Right kidney (tissue), 9 donors: ENCODE measurements around the gene RCC2.
"Not testable (repeated sequence)": the region's sequence is repeated elsewhere in the genome, so short reads cannot be mapped to it uniquely, and the experiment has no call there.

Experiments used
- DNase-seq: peaks from one replicate; pipeline ENCODE4 v3.0.0-alpha.2; 2016
- long read RNA-seq, 8 donors: transcript quantifications; one replicate each; lab custom pipeline, GENCODE V29; 2026

RCC2 gene
- long read RNA-seq, donor 1, full-length matches to known transcripts, result 11 of 11 reads
- long read RNA-seq, donor 1, partial matches to known transcripts, result 0 of 11 reads
- long read RNA-seq, donor 1, other reads (novel, unspliced or antisense), result 0 of 11 reads
- long read RNA-seq, donor 2, full-length matches to known transcripts, result 10 of 10 reads
- long read RNA-seq, donor 2, partial matches to known transcripts, result 0 of 10 reads
- long read RNA-seq, donor 2, other reads (novel, unspliced or antisense), result 0 of 10 reads
- long read RNA-seq, donor 3, full-length matches to known transcripts, result 11 of 11 reads
- long read RNA-seq, donor 3, partial matches to known transcripts, result 0 of 11 reads
- long read RNA-seq, donor 3, other reads (novel, unspliced or antisense), result 0 of 11 reads
- long read RNA-seq, donor 4, full-length matches to known transcripts, result 21 of 21 reads
- long read RNA-seq, donor 4, partial matches to known transcripts, result 0 of 21 reads
- long read RNA-seq, donor 4, other reads (novel, unspliced or antisense), result 0 of 21 reads
- long read RNA-seq, donor 5, full-length matches to known transcripts, result 18 of 18 reads
- long read RNA-seq, donor 5, partial matches to known transcripts, result 0 of 18 reads
- long read RNA-seq, donor 5, other reads (novel, unspliced or antisense), result 0 of 18 reads
- long read RNA-seq, donor 6, full-length matches to known transcripts, result 15 of 15 reads
- long read RNA-seq, donor 6, partial matches to known transcripts, result 0 of 15 reads
- long read RNA-seq, donor 6, other reads (novel, unspliced or antisense), result 0 of 15 reads
- long read RNA-seq, donor 7, full-length matches to known transcripts, result 25 of 25 reads
- long read RNA-seq, donor 7, partial matches to known transcripts, result 0 of 25 reads
- long read RNA-seq, donor 7, other reads (novel, unspliced or antisense), result 0 of 25 reads
- long read RNA-seq, donor 8, full-length matches to known transcripts, result 18 of 18 reads
- long read RNA-seq, donor 8, partial matches to known transcripts, result 0 of 18 reads
- long read RNA-seq, donor 8, other reads (novel, unspliced or antisense), result 0 of 18 reads

- DNase-seq, result peak; percentile 71
These were observed at the start of gene RCC2 for GRCh38 chr1:17439250-17440073. RCC2 (minus strand) TSS chr1:17439677; CDS start chr1:17438514, 1,163 bp downstream.

DNA sequence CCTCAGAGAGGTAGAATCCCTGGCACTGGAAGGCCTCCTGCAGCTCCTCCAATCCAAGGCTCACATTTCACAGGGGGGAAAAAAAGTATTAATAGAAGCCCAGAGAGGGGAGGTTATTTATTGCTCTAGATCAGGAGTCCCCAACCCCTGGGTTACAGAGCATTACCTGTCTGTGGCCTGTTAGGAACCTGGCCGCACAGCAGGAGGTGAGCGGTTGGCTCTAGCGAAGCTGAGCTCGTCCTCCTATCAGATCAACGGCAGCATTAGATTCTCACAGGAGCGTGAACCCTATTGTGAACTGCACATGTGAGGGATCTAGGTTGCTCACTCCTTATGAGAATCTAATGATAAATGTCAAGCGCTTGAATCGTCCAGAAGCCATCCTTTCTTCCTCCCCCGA is 46.8 kb upstream of the RCC2 start:
- no peak for DNase-seq

DNA sequence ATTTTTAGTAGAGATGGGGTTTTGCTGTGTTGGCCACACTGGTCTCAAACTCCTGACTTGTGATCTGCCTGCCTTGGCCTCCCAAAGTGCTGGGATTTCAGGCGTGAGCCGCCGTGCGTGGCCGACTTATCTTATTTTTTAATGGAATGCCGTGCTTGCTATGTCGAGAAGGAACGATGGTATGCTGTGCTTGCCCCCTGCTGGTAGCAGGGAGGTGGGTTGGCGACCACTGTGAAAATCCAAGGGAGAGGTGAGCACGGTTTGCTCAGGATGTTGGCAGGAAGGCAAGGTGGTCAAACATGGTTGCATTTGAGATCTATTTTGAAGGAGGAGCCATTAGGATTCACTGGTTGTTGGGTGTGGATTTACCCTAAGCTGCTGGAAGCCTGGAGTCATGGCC is 45.8 kb upstream of the RCC2 start:
- no peak for DNase-seq

DNA sequence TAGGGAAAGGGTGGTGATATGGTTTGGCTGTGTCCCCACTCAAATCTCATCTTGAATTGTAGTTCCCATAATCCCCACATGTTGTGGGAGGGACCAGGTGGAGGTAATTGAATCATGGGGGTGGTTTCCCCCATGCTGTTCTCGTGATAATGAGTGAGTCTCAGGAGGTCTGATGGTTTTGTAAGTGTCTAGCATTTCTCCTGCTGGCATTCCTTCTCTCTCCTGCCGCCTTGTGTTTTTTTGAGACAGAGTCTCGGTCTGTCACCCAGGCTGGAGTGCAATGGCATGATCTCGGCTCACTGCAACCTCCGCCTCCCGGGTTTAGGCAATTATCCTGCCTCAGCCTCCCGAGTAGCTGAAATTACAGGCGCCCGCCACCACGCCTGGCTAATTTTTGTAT is 42.5 kb upstream of the RCC2 start:
- not testable (repeated sequence) for DNase-seq

DNA sequence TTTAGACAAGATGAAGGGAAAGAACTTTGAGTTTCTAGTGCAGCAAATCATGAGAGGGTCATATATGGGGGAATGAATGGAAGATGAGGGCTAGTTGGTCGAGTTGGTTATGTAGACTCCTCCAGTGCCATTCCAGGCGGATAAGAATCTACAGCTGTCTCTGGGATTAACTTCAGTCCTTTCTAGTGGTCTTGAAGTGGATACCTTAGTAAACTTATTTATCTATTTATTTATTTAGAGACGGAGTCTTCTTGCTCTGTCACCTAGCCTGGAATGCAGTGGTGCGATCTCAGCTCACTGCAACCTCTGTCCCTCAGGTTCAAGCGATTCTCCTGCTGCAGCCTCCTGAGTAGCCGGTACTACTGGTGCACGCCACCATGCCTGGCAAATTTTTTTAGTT is 41.4 kb upstream of the RCC2 start:
- no peak for DNase-seq

DNA sequence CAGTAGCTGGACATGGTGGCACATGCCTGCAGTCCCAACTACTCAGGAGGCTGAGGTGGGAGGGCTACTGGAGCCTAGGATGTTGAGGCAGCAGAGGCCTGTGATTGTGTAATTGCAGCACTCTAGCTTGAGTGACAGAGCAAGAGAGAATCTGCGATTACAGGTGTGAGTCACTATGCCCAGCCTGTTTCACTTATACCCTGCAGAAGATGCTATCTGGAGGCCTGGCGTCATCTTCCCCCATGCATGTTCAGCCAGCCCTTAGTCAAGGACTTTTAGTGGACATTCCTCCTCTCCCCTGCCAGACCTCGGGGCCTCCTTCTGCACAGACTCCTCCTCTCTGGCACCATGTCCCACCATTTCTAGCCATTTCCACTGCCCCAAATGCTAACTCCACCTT is 36.3 kb upstream of the RCC2 start:
- DNase-seq, result no peak

GRCh38 chr1:17474836-17475555 is 35.5 kb upstream of the RCC2 start:
- not testable (repeated sequence) for DNase-seq

DNA sequence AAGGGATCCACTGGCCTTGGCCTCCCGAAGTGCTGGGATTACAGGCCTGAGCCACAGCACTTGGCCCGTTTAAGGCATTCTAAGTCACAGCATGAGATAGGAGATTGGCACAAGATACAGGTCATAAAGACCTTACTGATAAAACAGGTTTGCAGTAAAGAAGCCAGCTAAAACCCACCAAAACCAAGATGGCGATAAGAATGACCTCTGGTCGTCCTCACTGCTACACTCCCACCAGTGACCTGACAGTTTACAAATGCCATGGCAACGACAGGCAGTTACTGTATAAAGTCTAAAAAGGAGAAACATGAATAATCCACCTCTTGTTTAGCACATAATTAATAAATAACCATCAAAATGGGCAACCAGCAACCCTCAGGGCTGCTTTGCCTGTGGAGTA is 33.3 kb upstream of the RCC2 start:
- no peak for DNase-seq

DNA sequence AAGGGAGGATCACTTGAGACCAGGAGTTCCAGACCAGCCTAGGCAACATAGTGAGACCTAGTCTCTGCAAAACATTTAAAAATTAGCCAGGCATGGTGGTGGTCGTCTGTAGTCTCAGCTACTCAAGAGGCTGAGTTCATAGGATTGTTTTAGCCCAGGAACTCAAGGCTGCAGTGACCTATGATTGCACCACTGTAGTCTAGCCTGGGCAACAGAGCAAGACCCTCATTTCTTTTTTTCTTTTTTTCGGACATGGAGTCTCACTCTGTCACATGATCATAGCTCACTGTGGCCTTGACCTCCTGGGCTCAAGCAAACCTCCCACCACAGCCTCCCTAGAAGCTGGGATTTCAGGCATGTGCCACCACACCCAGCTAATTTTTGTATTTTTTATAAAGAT is 31.9 kb upstream of the RCC2 start:
- DNase-seq, result no peak

DNA sequence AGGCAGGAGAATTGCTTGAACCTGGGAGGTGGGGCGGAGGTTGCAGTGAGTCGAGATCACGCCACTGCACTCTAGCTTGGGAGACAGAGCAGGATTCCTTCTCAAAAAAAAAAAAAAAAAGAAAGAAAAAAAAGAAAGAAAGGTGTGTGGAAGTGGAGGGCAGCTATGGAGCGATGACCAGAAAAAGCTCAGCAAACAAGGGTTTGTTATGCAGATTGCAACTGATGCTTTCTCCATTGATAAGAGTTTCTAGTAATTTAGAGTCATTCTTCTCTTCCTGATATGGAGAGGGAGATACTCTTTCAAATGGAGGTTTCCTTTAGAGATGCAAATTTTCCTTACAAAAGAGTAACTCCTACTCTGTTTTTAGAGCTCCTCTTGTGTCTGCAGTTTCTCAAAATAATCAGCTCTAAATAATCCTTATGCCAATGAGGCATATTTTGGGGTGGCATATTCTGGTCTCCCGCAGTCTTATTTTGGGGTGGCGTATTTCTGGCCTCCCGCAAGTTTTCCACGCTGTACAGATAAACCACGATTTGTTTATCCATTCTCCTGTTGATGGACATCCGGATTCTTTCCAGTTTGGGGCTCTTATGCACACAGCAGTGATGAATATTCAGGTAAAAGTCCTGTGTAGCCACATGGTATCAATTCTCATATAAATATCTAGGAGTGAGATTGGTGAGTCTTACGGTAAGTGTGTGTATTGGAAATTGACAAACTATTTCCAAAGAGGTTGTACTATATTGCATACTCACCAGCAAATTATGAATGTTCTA is 30.7 kb upstream of the RCC2 start:
- DNase-seq, result no peak

GRCh38 chr1:17468357-17469265 is 29.1 kb upstream of the RCC2 start:
- DNase-seq, result not testable (repeated sequence)

DNA sequence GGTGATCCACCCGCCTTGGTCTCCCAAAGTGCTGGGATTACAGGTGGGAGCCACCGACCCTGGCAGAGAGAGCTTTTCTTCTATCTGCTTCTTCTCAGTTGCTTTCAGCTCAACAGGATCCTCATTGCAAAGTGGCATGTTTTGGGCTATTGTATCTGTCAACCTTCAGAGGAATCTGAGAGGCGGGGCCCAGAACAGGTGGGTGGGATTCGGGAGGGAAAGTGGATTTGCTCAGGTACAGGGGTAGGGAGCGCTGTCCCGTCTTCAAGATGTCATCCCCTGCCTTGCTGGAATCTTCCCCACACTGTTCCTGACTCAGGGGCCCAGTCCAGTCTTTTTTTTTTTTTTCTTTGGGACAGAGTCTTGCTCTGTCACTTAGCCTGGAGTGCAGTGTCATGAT is 26.9 kb upstream of the RCC2 start:
- DNase-seq, result no peak

GRCh38 chr1:17465228-17465627 is 25.8 kb upstream of the RCC2 start:
- no peak for DNase-seq

DNA sequence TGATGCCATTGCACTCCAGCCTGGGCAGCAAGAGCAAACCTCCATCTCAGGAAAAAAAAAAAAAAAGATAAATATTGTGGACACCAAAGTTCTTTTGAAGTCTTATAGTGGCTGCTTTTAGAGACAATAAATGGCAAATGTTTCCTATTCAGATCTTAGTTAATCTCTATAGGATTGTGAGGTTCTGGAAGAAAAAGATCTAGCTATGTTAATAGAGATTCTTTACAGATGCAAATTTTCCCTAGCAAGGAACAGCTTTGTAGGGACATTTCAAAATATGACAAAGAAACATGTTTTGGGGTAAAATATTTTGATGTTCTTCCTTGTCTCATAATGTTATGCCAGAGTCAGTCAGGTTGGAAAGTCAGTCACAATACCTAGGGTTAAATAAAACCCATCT is 24.5 kb upstream of the RCC2 start:
- DNase-seq, result no peak

- DNase-seq, result no peak
These were observed 23.2 kb upstream of the RCC2 start for GRCh38 chr1:17462669-17463068.

DNA sequence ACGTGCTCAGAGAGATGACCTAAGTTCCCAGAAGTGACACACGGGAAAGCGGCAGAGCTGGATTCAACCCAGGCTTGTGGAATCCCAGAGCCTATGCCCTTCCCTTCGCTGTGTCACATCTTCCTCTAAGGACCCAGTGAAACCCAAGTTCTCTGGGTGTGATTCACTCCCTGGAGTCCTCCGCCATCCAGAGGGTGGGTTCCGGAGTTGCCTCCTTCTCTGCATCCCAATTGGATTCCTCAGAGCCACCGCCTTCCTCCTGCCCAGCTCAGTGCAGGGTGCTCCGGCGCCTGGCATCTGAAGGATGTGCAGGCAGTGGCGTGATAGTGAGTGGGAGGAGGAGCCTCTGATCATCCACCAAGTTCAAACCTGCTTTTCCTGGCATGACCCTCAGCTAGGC is 20.7 kb upstream of the RCC2 start:
- no peak for DNase-seq

GRCh38 chr1:17458794-17459193 is 19.3 kb upstream of the RCC2 start:
- no peak for DNase-seq

GRCh38 chr1:17452686-17453085 is 13.2 kb upstream of the RCC2 start:
- DNase-seq, result no peak

DNA sequence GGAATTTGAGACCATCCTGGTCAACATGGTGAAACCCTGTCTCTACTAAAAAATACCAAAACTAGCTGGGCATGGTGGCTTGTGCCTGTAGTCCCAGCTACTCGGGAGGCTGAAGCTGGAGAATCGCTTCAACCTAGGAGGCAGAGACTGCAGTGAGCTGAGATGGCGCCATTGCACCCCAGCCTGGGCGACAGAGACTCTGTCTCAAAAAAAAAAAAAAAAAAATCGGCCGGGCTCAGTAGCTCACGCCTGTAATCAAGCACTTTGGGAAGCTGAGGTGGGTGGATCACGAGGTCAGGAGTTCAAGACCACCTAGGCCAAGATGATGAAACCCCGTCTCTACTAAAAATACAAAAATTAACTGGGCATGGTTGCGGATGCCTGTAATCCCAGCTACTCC is 12.7 kb upstream of the RCC2 start:
- DNase-seq, result not testable (repeated sequence)

DNA sequence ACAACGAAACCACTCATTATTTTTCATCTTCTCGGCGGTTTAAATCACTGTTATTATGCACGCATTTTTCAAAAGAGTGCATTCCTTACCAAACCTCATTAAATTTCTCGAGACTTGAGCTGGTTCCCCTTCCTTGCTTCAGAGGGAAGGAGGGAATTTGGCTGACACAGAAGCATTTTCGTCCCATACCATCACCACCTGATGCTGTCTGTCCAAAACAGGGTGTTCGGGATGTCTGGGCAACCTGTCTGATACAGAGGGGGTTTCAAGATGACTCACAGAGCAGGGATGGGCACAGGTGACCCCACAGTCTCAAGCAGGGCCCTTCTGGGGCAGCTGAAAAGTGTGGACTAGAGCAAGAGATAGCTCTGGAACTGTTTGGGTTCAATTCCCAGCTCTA is 12.3 kb upstream of the RCC2 start:
- no peak for DNase-seq
